Glomerular visceral epithelial cell (primary cell): ENCODE data around the gene ETHE1.
A peak's percentile ranks its signal among the peaks of the same experiment; 100 is the strongest.

Experiments
- DNase-seq: peaks from one replicate; pipeline ENCODE4 v3.0.0-alpha.2; 2016; ENCODE audit errors: extremely low spot score

The ETHE1 gene

GRCh38 chr19:43490759-43491158 is 36.2 kb downstream of the ETHE1 start:
- DNase-seq, result no peak

DNA sequence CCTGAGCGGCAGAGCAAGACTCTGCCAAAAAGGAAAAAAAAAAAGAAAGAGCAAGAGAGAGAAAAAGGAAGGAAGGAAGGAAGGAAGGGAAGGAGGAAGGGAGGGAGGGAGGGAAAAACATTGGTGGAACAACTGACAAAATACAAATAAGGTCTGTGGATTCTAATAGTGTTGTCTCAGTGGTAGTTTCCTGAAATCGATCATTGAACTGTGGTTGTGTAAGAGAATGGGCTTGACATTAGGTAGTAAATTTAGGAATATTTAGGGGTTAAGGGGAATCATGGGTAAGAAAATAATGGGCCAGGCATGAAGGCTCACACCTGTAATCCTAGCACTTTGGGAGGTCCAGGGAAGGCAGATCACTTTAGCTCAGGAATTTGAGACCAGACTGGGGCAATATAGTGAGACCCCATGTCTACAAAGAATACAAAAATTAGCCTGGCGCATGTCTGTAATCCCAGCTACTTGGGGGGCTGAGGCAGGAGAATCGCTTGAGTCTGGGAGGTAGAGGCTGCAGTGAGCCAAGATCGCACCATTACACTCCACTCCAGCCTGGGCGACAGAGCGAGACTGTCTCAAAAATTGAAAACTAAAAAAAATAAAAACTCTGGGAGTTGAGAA is 36.9 kb downstream of the ETHE1 start:
- DNase-seq, result no peak

- no peak for DNase-seq
Observed at GRCh38 chr19:43489310-43489709, 37.7 kb downstream of the ETHE1 start.

GRCh38 chr19:43488179-43488578 is 38.8 kb downstream of the ETHE1 start:
- DNase-seq, result no peak

- DNase-seq, result no peak
Observed at GRCh38 chr19:43486412-43486811, 40.6 kb downstream of the ETHE1 start.

GRCh38 chr19:43485951-43486350 is 41.0 kb downstream of the ETHE1 start:
- no peak for DNase-seq

DNA sequence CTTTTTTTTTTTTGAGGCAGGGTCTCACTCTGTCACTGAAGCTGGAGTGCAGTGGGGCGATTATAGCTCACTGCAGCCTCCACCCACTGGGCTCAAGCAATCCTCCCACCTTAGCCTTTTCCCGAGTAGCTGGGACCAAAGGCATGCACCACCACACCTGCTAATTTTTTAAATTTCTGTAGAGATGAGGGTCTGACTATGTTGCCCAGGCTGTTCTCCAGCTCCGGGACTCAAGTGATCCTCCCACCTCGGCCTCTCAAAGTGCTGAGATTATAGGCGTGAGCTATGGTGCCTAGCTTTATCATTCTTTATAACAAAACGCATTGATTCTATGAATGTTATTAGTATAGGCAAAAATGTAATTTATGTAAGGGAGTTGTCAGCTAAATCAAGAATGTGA is 43.7 kb downstream of the ETHE1 start:
- no peak for DNase-seq

GRCh38 chr19:43482193-43482592 is 44.8 kb downstream of the ETHE1 start:
- DNase-seq, result no peak

- no peak for DNase-seq
Observed at GRCh38 chr19:43481701-43482100, 45.3 kb downstream of the ETHE1 start.

DNA sequence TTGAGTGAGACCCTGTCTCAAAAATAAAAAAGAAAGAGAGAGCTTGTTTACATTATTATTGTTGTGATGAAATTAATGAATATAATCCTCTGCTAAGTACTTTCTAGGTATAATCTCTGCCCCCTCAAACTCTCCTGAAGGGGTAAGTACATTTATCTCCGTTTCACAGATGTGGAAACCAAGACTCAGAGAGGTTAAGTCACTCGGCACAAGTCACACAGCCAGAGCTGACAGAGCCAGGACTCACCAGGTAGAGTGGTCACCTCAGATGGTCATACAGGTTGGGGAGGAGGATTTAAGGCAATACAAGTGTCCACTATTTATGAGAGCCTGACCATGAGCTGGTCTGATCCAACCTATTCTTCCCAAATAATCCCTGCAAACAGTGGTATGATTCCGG is 46.4 kb downstream of the ETHE1 start:
- no peak for DNase-seq

GRCh38 chr19:43479961-43480561 is 46.9 kb downstream of the ETHE1 start:
- no peak for DNase-seq

DNA sequence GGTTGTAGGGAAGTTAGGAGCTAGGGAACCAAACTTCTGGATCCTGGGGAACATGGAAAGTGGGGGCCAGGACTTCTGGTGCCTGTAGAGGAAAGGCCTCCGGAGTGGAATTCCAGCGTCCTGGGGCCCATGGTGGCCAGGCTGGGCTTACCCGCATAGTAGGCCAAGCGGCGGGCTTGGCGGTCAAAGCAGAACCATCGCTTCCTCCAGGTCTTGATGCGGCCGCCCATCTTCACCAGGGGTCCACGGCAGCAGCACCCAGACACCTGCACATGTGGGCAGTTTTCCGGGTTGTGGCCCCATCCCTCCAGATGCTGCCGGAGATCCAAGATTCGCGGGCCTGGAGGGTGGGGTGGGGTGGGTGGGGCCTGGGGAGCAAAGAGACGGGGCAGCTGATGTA is 47.8 kb downstream of the ETHE1 start:
- DNase-seq, result no peak

DNA sequence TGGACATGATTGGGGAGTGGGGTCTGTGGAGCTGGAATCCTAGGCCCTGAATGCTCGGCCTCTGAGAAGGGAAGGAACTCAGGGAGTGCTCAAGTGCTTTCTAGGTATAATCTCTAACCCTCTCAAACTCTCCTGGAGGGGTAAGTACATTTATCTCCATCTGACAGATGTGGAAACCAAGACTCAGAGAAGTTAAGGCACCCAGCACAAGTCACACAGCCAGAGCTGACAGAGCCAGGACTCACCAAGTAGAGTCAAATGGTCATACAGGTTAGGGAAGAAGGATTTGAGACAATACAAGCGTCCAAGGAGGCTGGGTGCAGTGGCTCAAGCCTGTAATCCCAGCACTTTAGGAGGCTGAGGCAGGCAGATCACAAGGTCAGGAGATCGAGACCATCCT is 48.7 kb downstream of the ETHE1 start:
- DNase-seq, result no peak

- DNase-seq, result peak; percentile 39
Observed at GRCh38 chr19:43476606-43477005, 50.4 kb downstream of the ETHE1 start.

- peak; percentile 74 for DNase-seq
Observed at GRCh38 chr19:43474986-43475705, 51.9 kb downstream of the ETHE1 start.

GRCh38 chr19:43474487-43474886 is 52.5 kb downstream of the ETHE1 start:
- DNase-seq, result no peak

DNA sequence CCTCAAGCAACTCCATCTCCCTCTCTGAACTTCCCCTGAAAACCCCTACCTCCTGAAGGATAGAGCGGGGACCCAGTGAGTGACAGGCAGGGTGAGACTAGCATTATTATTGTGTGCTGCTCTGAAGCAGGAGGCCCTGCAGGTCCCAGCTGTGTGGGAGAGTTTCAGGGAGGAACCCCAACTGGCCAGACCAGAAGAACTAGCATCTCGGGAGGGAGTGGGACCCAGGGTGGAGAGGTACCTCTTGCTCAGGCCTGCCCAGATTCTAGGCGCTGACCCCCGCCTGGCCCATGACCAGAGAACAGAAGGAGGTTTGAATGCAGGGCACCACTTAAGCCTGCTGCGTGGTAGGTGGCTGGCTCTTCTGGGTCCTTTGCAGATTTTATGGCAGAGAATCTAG is 55.9 kb downstream of the ETHE1 start:
- no peak for DNase-seq

- DNase-seq, result no peak
Observed at GRCh38 chr19:43470288-43470687, 56.7 kb downstream of the ETHE1 start.

GRCh38 chr19:43469160-43469480 is 57.9 kb downstream of the ETHE1 start:
- DNase-seq, result no peak

- DNase-seq, result no peak
Observed at GRCh38 chr19:43468354-43469159, 58.4 kb downstream of the ETHE1 start.

DNA sequence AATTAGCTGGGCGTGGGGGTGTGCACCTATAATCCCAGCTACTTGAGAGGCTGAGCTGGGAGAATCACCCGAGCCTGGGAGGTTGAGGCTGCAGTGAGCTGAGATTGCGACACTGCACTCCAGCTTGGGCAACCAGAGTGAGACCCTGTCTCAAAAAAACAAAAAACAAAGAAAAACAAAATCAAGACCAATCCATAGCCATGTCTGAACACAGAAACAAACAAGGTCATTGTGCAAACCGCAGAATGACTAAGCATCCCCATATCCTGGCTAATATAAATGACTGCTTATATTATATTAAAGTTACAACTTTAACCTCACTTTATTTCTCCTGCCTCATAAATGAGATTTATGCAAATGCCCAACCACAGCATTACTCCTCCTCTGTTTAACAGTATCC is 59.3 kb downstream of the ETHE1 start:
- DNase-seq, result no peak

DNA sequence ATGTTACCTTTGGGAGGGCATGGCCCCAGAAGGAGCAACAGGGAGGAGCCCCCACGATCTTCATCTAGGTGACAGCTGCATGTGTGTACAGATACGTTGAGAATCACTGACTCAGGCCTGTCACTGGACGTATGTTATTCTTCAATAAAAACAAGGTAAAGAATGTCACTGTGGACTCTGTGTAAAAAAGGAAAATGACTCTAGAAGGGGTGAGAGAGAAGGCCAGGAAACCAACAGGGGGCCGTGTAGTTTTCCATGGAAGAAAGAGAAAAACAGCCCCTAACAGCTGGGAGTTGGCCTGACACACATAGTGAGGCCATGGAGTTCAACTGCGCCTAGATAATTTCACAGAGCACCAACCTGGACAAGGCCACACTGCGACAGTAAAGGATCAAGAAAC is 59.7 kb downstream of the ETHE1 start:
- no peak for DNase-seq

DNA sequence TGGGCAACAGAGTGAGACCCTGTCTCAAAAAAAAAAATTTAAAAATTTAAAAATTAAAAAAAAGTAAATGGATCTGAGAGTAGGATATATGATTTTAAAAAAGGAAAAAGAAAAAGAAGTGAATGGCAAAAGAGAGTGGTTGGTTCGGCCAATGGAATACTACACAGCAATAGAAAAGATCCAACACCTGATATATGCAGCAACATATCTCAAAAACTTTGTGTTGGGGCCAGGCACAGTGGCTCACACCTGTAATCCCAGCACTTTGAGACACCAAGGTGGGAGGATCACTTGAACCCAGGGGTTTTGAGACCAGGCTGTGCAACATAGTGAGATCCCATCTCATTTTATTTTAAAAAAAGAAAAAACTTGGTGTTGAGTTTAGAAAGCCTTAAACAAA is 60.2 kb downstream of the ETHE1 start:
- no peak for DNase-seq
